Endothelial cell of umbilical vein (primary cell): ENCODE measurements around the gene SHISA8. TPM values are rescaled to one million over a fixed set of nuclear protein-coding genes. Genes with fewer than 3 reads are reported as not detected.

Experiments
- BruUV-seq: library from RNA; stranded (reverse); fragments of 400-500 nt; replicated peaks from 2 replicates; lab custom pipeline; 2021; lab: Mats Ljungman, UMichigan
- CTCF ChIA-PET: fragments of 300-600, 350-600 bp; sonication (Branson Sonifier 250); formaldehyde crosslinking; loops from one replicate; lab custom pipeline; 2021; ENCODE audit warnings: antibody characterized with exemption, inconsistent platforms; lab: Charles Lee
- POLR2A ChIA-PET: fragments of 300-600, 350-600 bp; sonication (Branson Sonifier 250); formaldehyde crosslinking; loops from one replicate; lab custom pipeline; 2021; ENCODE audit warnings: antibody characterized with exemption, inconsistent platforms; lab: Charles Lee
- DNase-seq: peaks from one replicate; pipeline ENCODE4 v3.0.0-alpha.2; 2011; ENCODE audit warnings: low read depth, low spot score
- FAIRE-seq: peaks from 2 replicates; lab custom pipeline; 2011; peaks lifted over from hg19 to GRCh38; lab: Jason Lieb, UNC
- H2AFZ ChIP-seq: 2 replicates; pipeline ENCODE4 v1.6.0; 2012; ENCODE audit warnings: low read depth, low read length, control low read depth, inconsistent platforms
- H3K27ac ChIP-seq: 2 replicates; pipeline ENCODE4 v1.5.1; 2011; ENCODE audit warnings: low read depth, mild to moderate bottlenecking, control low read depth, low read length, moderate library complexity; ENCODE audit not compliant: insufficient read depth
- H3K27me3 ChIP-seq, 2 experiments: 2 replicates each; pipeline versions ENCODE4 v1.6.0 to v1.6.1; 2011; ENCODE audit warnings: low read length in 2 of 2, mixed read lengths in 1 of 2; ENCODE audit not compliant: control insufficient read depth in 2 of 2, insufficient read depth in 2 of 2
- H3K36me3 ChIP-seq, 2 experiments: 2 replicates in 1 of 2; 3 replicates in 1 of 2; pipeline ENCODE4 v1.5.1; 2011; ENCODE audit warnings: low read length in 2 of 2, mild to moderate bottlenecking in 1 of 2, moderate library complexity in 1 of 2; ENCODE audit not compliant: control insufficient read depth in 2 of 2, insufficient read depth in 2 of 2; ENCODE audit errors: extremely low read depth in 1 of 2
- H3K4me1 ChIP-seq: 3 replicates; pipeline ENCODE4 v1.5.1; 2011; ENCODE audit warnings: mild to moderate bottlenecking, low read length; ENCODE audit not compliant: control insufficient read depth, insufficient read depth; ENCODE audit errors: extremely low read depth
- H3K4me2 ChIP-seq: 2 replicates; pipeline ENCODE4 v1.6.1; 2011; ENCODE audit warnings: low read length, control low read depth, mixed read lengths; ENCODE audit not compliant: insufficient read depth
- H3K4me3 ChIP-seq, 3 experiments: fragments of 200-600 bp in 1 of 3; sonication (generic), shearing (Covaris generic) in 1 of 3; replicated peaks in 1 of 3; 2 replicates each; pipeline ENCODE4 v1.5.1; 2011 to 2016; ENCODE audit warnings: control low read depth in 3 of 3, low read length in 3 of 3, mild to moderate bottlenecking in 2 of 3, inconsistent platforms in 1 of 3, low read depth in 1 of 3, moderate library complexity in 1 of 3; ENCODE audit not compliant: insufficient read depth in 1 of 3
- H3K79me2 ChIP-seq: 2 replicates; pipeline ENCODE4 v1.6.0; 2012; ENCODE audit warnings: low read length, inconsistent platforms; ENCODE audit not compliant: control insufficient read depth, insufficient read depth
- H3K9ac ChIP-seq: replicated peaks from 2 replicates; pipeline ENCODE3; 2011; ENCODE audit warnings: low read length, control low read depth; ENCODE audit not compliant: insufficient read depth; ENCODE audit errors: extremely low read depth
- H3K9me1 ChIP-seq: replicated peaks from 3 replicates; pipeline ENCODE4 v1.6.0; 2011; ENCODE audit warnings: mild to moderate bottlenecking, low read length; ENCODE audit not compliant: control insufficient read depth, insufficient read depth; ENCODE audit errors: extremely low read depth
- H3K9me3 ChIP-seq: replicated peaks from 2 replicates; pipeline ENCODE4 v1.5.1; 2012; ENCODE audit warnings: low read length, inconsistent platforms; ENCODE audit not compliant: control insufficient read depth, insufficient read depth
- H4K20me1 ChIP-seq: replicated peaks from 2 replicates; pipeline ENCODE3; 2011; ENCODE audit warnings: mild to moderate bottlenecking, low read length; ENCODE audit not compliant: control insufficient read depth, insufficient read depth; ENCODE audit errors: extremely low read depth
- EZH2 ChIP-seq: IDR thresholded peaks from 2 replicates; pipeline ENCODE4 v1.6.1; 2012; ENCODE audit warnings: borderline replicate concordance, low read depth, mild to moderate bottlenecking, moderate library complexity, low read length, inconsistent platforms; ENCODE audit not compliant: severe bottlenecking
- FOS ChIP-seq: IDR thresholded peaks from 2 replicates; pipeline ENCODE4 v1.6.1; 2011; ENCODE audit warnings: mild to moderate bottlenecking, low read length, moderate library complexity, borderline replicate concordance; ENCODE audit not compliant: insufficient read depth
- GATA2 ChIP-seq: IDR thresholded peaks from 2 replicates; pipeline ENCODE4 v1.7.0; 2011; ENCODE audit warnings: low read depth, mild to moderate bottlenecking, moderate library complexity, mixed read lengths, low read length; ENCODE audit not compliant: insufficient read length, insufficient read depth
- JUN ChIP-seq: IDR thresholded peaks from 2 replicates; pipeline ENCODE4 v1.6.1; 2011; ENCODE audit warnings: borderline replicate concordance, low read depth; ENCODE audit not compliant: insufficient read length, insufficient read depth
- MYC ChIP-seq: IDR thresholded peaks from one replicate; pipeline ENCODE4 v1.6.1; 2011; ENCODE audit warnings: mild to moderate bottlenecking, low read depth, low read length
- POLR2A ChIP-seq: IDR thresholded peaks from 2 replicates; pipeline ENCODE4 v1.6.1; 2012; ENCODE audit warnings: low read depth, mild to moderate bottlenecking, control low read depth, low read length
- POLR2AphosphoS5 ChIP-seq: IDR thresholded peaks from 2 replicates; pipeline ENCODE4 v1.6.1; 2012; ENCODE audit warnings: low read depth, mild to moderate bottlenecking, control low read depth, low read length, moderate library complexity; ENCODE audit not compliant: insufficient read depth
- dilution Hi-C: fragments of 300-500 bp; cut with MboI; formaldehyde crosslinking; loops from one replicate; pipeline ENCODE4 v1.15.0; 2019; ENCODE audit warnings: low sequenced_read_pairs; ENCODE audit not compliant: extremely low pct_ligation_motif_present
- intact Hi-C: fragments of 100-400 bp; cut with micrococcal nuclease; formaldehyde crosslinking; loops from one replicate; pipeline ENCODE4 v1.10.0; 2022
- polyA plus RNA-seq, 4 experiments: library from polyadenylated mRNA; depleted of rRNA in 3 of 4; stranded (reverse) in 3 of 4; unstranded in 1 of 4; fragments of >200 nt; gene quantifications; 2 replicates each; pipeline versions ENCODE4 v1.2.1 to v1.2.3, GENCODE V29; 2011 to 2012; ENCODE audit warnings: missing spikeins in 1 of 4
- total RNA-seq: library from RNA; stranded (reverse); gene quantifications from 2 replicates; pipeline ENCODE4 v1.2.3, GENCODE V29; 2021
- TF ChIP-seq, protein P1 (sequence below), 2 donors: IDR thresholded peaks; 1 replicate in 1 of 2; 2 replicates in 1 of 2; pipeline ENCODE4 v1.5.1; 2011; ENCODE audit warnings: low read length in 2 of 2, mild to moderate bottlenecking in 2 of 2, moderate library complexity in 2 of 2, control low read depth in 1 of 2, inconsistent platforms in 1 of 2, low read depth in 1 of 2; ENCODE audit not compliant: insufficient read depth in 1 of 2; ENCODE audit errors: extremely low read depth in 1 of 2
- TF ChIP-seq, protein P2 (sequence below): IDR thresholded peaks from 2 replicates; pipeline ENCODE4 v1.6.1; 2011; ENCODE audit not compliant: insufficient read depth, insufficient read length

The SHISA8 gene
- total and polyA plus RNA-seq, 2 donors (not counting 3 experiments of a cell fraction or from before 2014, with no cell fraction given) = not detected

DNA sequence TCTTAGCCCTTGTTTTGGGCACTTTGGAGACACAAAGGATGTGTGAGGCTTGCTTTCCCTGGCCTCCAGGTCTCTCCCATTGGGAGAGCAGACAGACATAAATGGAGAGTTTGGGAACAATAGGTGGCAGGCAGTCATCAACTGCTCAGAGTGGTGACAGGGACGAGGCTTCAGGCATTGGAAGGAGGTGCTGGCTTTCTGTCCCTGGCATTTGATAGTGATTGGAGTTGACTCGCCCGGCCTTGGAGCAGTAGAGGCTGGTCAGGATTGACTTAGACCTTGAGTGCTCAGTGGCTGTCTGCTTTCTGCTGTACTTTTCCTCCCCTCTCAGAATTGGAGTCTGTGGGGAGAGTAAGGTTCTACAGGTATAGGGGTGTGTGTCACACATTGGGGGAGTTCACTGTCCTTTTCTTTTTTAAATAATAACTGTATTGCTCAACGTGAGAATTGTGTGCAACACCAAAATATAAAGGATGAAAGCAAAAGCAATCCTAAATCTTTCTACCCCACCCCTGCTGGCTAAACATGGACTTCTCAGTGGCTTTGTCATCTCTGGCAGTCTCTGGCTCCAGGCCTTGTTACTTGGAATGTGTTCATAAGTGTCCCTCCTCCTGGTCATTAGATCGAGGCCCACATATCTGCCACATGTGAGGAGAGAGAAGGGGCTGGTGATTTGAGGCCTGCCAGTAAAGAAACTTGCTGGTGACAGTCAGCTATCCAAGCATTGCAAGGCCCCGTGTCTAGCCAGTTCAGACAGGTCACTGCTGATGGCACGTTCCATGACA lies 21.1 kb downstream of the SHISA8 start:
- Histone ChIP-seq H2AFZ (no peak overlapping the region), H4K20me1 (no peaks in the 10 kb centered on the region), H3K9me1 (no peaks in the 10 kb centered on the region), H3K4me3 (no peak overlapping the region), H3K79me2 (no peaks in the 10 kb centered on the region), H3K27me3 (no peaks in the 10 kb centered on the region), H3K4me2 (no peak overlapping the region), H3K36me3 (peaks cover 19 to 50% of the 10 kb centered on the region in 2 experiments), H3K9me3 (no peaks in the 10 kb centered on the region), H3K27ac (no peak overlapping the region), H3K4me1 (no peaks in the 10 kb centered on the region), H3K9ac (no peak overlapping the region)
- no peak for DNase-seq
- dilution Hi-C loops (no loop called here), intact Hi-C loops (no loop called here)
- FAIRE-seq = no peak
- no TSS peak for BruUV-seq
- TF ChIP-seq, protein P1, sequence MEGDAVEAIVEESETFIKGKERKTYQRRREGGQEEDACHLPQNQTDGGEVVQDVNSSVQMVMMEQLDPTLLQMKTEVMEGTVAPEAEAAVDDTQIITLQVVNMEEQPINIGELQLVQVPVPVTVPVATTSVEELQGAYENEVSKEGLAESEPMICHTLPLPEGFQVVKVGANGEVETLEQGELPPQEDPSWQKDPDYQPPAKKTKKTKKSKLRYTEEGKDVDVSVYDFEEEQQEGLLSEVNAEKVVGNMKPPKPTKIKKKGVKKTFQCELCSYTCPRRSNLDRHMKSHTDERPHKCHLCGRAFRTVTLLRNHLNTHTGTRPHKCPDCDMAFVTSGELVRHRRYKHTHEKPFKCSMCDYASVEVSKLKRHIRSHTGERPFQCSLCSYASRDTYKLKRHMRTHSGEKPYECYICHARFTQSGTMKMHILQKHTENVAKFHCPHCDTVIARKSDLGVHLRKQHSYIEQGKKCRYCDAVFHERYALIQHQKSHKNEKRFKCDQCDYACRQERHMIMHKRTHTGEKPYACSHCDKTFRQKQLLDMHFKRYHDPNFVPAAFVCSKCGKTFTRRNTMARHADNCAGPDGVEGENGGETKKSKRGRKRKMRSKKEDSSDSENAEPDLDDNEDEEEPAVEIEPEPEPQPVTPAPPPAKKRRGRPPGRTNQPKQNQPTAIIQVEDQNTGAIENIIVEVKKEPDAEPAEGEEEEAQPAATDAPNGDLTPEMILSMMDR (IDR thresholded peaks at IDR 0.05; ENCODE audit: extremely low read depth in 1 of 2, insufficient read depth in 1 of 2, low read depth in 1 of 2, low read length in 2 of 2) = no peak
- TF ChIP-seq POLR2A (no peak), JUN (no peak), POLR2AphosphoS5 (no peak)
- POLR2A ChIA-PET = no interaction called here
- CTCF ChIA-PET = interaction anchor here (1.1 to 2.1 kb wide), 3 partner anchors 32 to 147 kb away, joined by 5 to 6 read pairs (median 6); no protein-coding TSS in a partner anchor

DNA sequence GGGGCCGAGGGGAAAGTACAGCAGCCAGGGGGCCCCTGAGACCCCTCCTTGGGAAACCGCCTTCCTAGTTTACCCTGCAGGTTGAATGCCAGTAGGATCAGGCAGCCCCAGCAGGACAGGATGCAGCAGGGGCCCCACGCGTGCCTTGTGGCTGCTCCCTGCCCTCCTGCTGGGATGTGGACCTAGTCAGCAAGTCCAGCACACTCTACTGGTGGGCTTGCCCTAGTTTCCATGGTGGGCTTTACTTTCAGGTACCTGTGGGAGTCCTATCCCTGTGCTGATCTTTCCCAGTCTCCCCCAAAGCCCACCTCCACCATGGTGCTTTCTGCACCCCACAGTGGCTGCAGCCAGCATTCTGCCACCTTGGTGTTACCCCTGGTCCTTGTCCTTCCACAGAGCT lies 22.2 kb downstream of the SHISA8 start:
- DNase-seq (no peak), FAIRE-seq (no peak)
- Histone ChIP-seq H3K9me1 (no peaks in the 10 kb centered on the region), H3K4me3 (no peak overlapping the region), H3K36me3 (peaks cover 20 to 45% of the 10 kb centered on the region in 2 experiments), H3K27me3 (no peaks in the 10 kb centered on the region), H3K4me1 (no peaks in the 10 kb centered on the region), H3K9ac (no peak overlapping the region), H3K27ac (no peak overlapping the region), H4K20me1 (no peaks in the 10 kb centered on the region), H3K4me2 (no peak overlapping the region), H3K9me3 (no peaks in the 10 kb centered on the region), H3K79me2 (no peaks in the 10 kb centered on the region), H2AFZ (no peak overlapping the region)
- ChIA-PET CTCF (no interaction called here), POLR2A (no interaction called here)
- dilution Hi-C loops = no loop called here
- intact Hi-C loops = no loop called here
- BruUV-seq = no TSS peak
- TF ChIP-seq GATA2 (no peak), POLR2A (no peak), JUN (no peak), POLR2AphosphoS5 (no peak), MYC (no peak), EZH2 (no peak), FOS (no peak)
- TF ChIP-seq, protein P2, sequence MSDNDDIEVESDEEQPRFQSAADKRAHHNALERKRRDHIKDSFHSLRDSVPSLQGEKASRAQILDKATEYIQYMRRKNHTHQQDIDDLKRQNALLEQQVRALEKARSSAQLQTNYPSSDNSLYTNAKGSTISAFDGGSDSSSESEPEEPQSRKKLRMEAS = no peak
- TF ChIP-seq, protein P1 (IDR thresholded peaks at IDR 0.05; ENCODE audit: extremely low read depth in 1 of 2, insufficient read depth in 1 of 2, low read depth in 1 of 2, low read length in 2 of 2) = no peak
